GM12878 (cell line): ENCODE data around the gene LEKR1. TPM values are rescaled to one million over a fixed set of nuclear protein-coding genes. Genes with fewer than 3 reads are reported as not detected.

Experiments used
- ATAC-seq: fragments of 200-7000 bp; cut with Tn5 transposase; 3 replicates; pipeline ENCODE4 v1.9.1; 2020; ENCODE audit warnings: mild to moderate bottlenecking, moderate library complexity
- BruUV-seq: library from RNA; stranded (reverse); fragments of 400-500 nt; replicated peaks from 2 replicates; lab custom pipeline; 2021; lab: Mats Ljungman, UMichigan
- CTCF ChIA-PET: fragments of 300-600 bp; sonication (Branson Sonifier 250); formaldehyde crosslinking; extraction: SDS; loops from one replicate; lab custom pipeline; 2021; ENCODE audit warnings: inconsistent platforms; lab: Yijun Ruan, JAX
- POLR2A ChIA-PET: fragments of 350-600 bp; formaldehyde crosslinking; extraction: SDS; loops from one replicate; lab custom pipeline; 2021; ENCODE audit warnings: inconsistent platforms; lab: Charles Lee
- RAD21 ChIA-PET: fragments of 300-600 bp; sonication (Branson Sonifier 250); formaldehyde crosslinking; loops from one replicate; lab custom pipeline; 2023; ENCODE audit warnings: antibody characterized with exemption; ENCODE audit not compliant: unreplicated experiment; lab: Charles Lee
- SMC1A ChIA-PET: fragments of 300-600 bp; sonication (Branson Sonifier 250); formaldehyde crosslinking; loops from one replicate; lab custom pipeline; 2023; ENCODE audit not compliant: unreplicated experiment, uncharacterized antibody; lab: Charles Lee
- DNase-seq: peaks from one replicate; pipeline ENCODE4 v3.0.0-alpha.2; 2011; ENCODE audit warnings: low read depth, low spot score
- FAIRE-seq: peaks from 3 replicates; lab custom pipeline; 2011; peaks lifted over from hg19 to GRCh38; lab: Jason Lieb, UNC
- H2AFZ ChIP-seq: 2 replicates; pipeline ENCODE4 v1.6.0; 2011; ENCODE audit warnings: low read depth, low read length, control low read depth; ENCODE audit not compliant: control insufficient read depth
- H3K27ac ChIP-seq: 2 replicates; pipeline ENCODE4 v1.5.1; 2011; ENCODE audit warnings: control low read depth; ENCODE audit not compliant: control insufficient read depth, insufficient read depth
- H3K27me3 ChIP-seq, 2 experiments: replicated peaks in 1 of 2; 2 replicates each; pipeline versions ENCODE4 v1.6.0 to v1.6.1; 2011; ENCODE audit warnings: low read length in 1 of 2; ENCODE audit not compliant: control insufficient read depth in 2 of 2, insufficient read depth in 2 of 2
- H3K36me3 ChIP-seq, 2 experiments: 2 replicates each; pipeline ENCODE4 v1.5.1; 2011; ENCODE audit warnings: low read length in 1 of 2; ENCODE audit not compliant: control insufficient read depth in 2 of 2, insufficient read depth in 2 of 2
- H3K4me1 ChIP-seq: 2 replicates; pipeline ENCODE4 v1.6.1; 2011; ENCODE audit warnings: mild to moderate bottlenecking, low read length, moderate library complexity, mixed read lengths; ENCODE audit not compliant: control insufficient read depth, insufficient read depth
- H3K4me2 ChIP-seq: 2 replicates; pipeline ENCODE4 v1.6.0; 2011; ENCODE audit warnings: control low read depth; ENCODE audit not compliant: control insufficient read depth, insufficient read depth
- H3K4me3 ChIP-seq: fragments of 200-600 bp; sonication (generic); 2 replicates; pipeline ENCODE4 v1.5.1; 2016
- H3K79me2 ChIP-seq: 2 replicates; pipeline ENCODE4 v1.6.0; 2011; ENCODE audit warnings: low read length; ENCODE audit not compliant: control insufficient read depth, insufficient read depth
- H3K9ac ChIP-seq: 2 replicates; pipeline ENCODE4 v1.8.0; 2011; ENCODE audit warnings: low read length, control low read depth, mixed read lengths; ENCODE audit not compliant: control insufficient read depth, insufficient read depth
- H3K9me3 ChIP-seq: replicated peaks from 3 replicates; pipeline ENCODE4 v1.5.1; 2011; ENCODE audit warnings: mild to moderate bottlenecking, low read length; ENCODE audit not compliant: control insufficient read depth, insufficient read depth
- H4K20me1 ChIP-seq: 2 replicates; pipeline ENCODE4 v1.6.0; 2011; ENCODE audit not compliant: control insufficient read depth, insufficient read depth
- ASH2L ChIP-seq: fragments of 300-600, 200-600 bp; sonication (generic); IDR thresholded peaks from 2 replicates; pipeline ENCODE4 v1.6.1; 2017; ENCODE audit warnings: low read depth, mild to moderate bottlenecking, borderline replicate concordance
- ATF7 ChIP-seq: fragments of 450-650 bp; IDR thresholded peaks from 2 replicates; pipeline ENCODE4 v1.6.1; 2016; ENCODE audit warnings: low read depth, mild to moderate bottlenecking
- BCL11A ChIP-seq: IDR thresholded peaks from 2 replicates; pipeline ENCODE4 v1.6.1; 2011; ENCODE audit warnings: low read depth, low read length
- BCL3 ChIP-seq: IDR thresholded peaks from 2 replicates; pipeline ENCODE4 v1.6.1; 2011; ENCODE audit warnings: borderline replicate concordance, low read depth, mild to moderate bottlenecking, moderate library complexity, low read length; ENCODE audit not compliant: insufficient read depth, poor library complexity, severe bottlenecking
- BHLHE40 ChIP-seq, 2 experiments: fragments of 450-650 bp in 1 of 2; IDR thresholded peaks; 2 replicates each; pipeline ENCODE4 v1.6.1; 2011 to 2017; ENCODE audit warnings: low read depth in 2 of 2, borderline replicate concordance in 1 of 2, improper control_type of control experiment in 1 of 2, low read length in 1 of 2, mild to moderate bottlenecking in 1 of 2
- NBN ChIP-seq: fragments of 450-650 bp; IDR thresholded peaks from 2 replicates; pipeline ENCODE4 v1.6.1; 2016
- NFYA ChIP-seq: IDR thresholded peaks from 2 replicates; pipeline ENCODE4 v1.6.1; 2011; ENCODE audit warnings: low read depth, mild to moderate bottlenecking, low read length, improper control_type of control experiment, borderline replicate concordance
- ZBTB33 ChIP-seq: fragments of 450-650 bp; IDR thresholded peaks from 2 replicates; pipeline ENCODE4 v1.6.1; 2017; ENCODE audit warnings: mild to moderate bottlenecking
- WGBS: methylation state at CpG from one replicate; pipeline ENCODE4 v1.1.6; 2016; ENCODE audit warnings: low lambda C conversion rate; ENCODE audit not compliant: insufficient replicate concordance, insufficient coverage; ENCODE audit errors: missing lambda C conversion rate; 5-methylcytosine and 5-hydroxymethylcytosine counted together
- in situ Hi-C: fragments of 300-500 bp; cut with MboI; formaldehyde crosslinking; loops from 9 replicates; pipeline ENCODE4 v1.14.3; 2018; ENCODE audit warnings: mixed read lengths
- intact Hi-C: fragments of 100-400 bp; cut with micrococcal nuclease; formaldehyde crosslinking; loops from one replicate; pipeline ENCODE4 v1.14.2; 2022; ENCODE audit not compliant: unreplicated experiment
- polyA plus RNA-seq, 11 experiments: library from polyadenylated mRNA; depleted of rRNA in 4 of 11; unstranded in 6 of 11; stranded (reverse) in 5 of 11; fragments of >200 nt; fragmentation: Nextera tagmentation in 4 of 11; fragmentation: Illumina TruSeq in 1 of 11; extraction: Ambion mirVana in 4 of 11; extraction: Trizol in 1 of 11; gene quantifications; 1 replicate in 1 of 11; 2 replicates in 10 of 11; pipeline versions ENCODE4 v1.2.1 to v1.2.3, GENCODE V29; 2011 to 2016; ENCODE audit warnings: inconsistent platforms in 2 of 11, missing spikeins in 2 of 11, low read depth in 1 of 11
- total RNA-seq, 4 experiments: library from RNA; depleted of rRNA in 3 of 4; stranded (reverse); fragments of >200 nt in 3 of 4; fragmentation: Illumina TruSeq in 1 of 4; extraction: Trizol in 1 of 4; gene quantifications; 2 replicates each; pipeline versions ENCODE4 v1.2.1 to v1.2.3, GENCODE V29; 2013 to 2021

The LEKR1 gene
- total and polyA plus RNA-seq, 10 of the 15 experiments (the other 5 are each of a cell fraction or from before 2014, with no cell fraction given): 0.48 to 3.2 (median 1.3) TPM

GRCh38 chr3:157063926-157064325, 237.8 kb downstream of the LEKR1 start:
- peak overlapping the region; percentile 77 for H3K4me2 ChIP-seq
- H2AFZ ChIP-seq: peak overlapping the region; percentile 71
- in situ Hi-C loops (no loop called here), intact Hi-C loops (loop anchor here (2.0 kb wide), 1 partner anchor 105 kb away; no protein-coding TSS in a partner anchor)
- no peaks in the 10 kb centered on the region for H3K9me3 ChIP-seq
- H3K36me3 ChIP-seq: no peaks in the 10 kb centered on the region
- DNase-seq (no peak), ATAC-seq (peak; percentile 11), FAIRE-seq (no peak)
- H3K4me1 ChIP-seq: peaks cover 41% of the 10 kb centered on the region
- no peaks in the 10 kb centered on the region for H3K79me2 ChIP-seq
- no peak overlapping the region for H3K4me3 ChIP-seq
- ChIA-PET CTCF (interaction anchor here (0.6 to 2.3 kb wide), 5 partner anchors 9 to 826 kb away, joined by 3 to 8 read pairs (median 3); no protein-coding TSS in a partner anchor), RAD21 (interaction anchor here (1.9 kb wide), 1 partner anchor 24 kb away, joined by 9 read pairs; no protein-coding TSS in a partner anchor), SMC1A (interaction anchor here (0.7 to 2.2 kb wide), 6 partner anchors 9 to 244 kb away, joined by 3 to 8 read pairs (median 4); no protein-coding TSS in a partner anchor), POLR2A (interaction anchor here (0.6 kb wide), 1 partner anchor 29 kb away, joined by 3 read pairs; no protein-coding TSS in a partner anchor)
- 76% methylated on average over 2 of the region's 2 CpGs for WGBS
- H3K27ac ChIP-seq: peak overlapping the region; percentile 48; the same call in 1 of the 2 replicates
- no peaks in the 10 kb centered on the region for H3K27me3 ChIP-seq
- TF ChIP-seq BHLHE40 (IDR thresholded peaks at IDR 0.05; ENCODE audit: borderline replicate concordance in 1 of 2, low read depth in 2 of 2, low read length in 1 of 2): no peak
- BruUV-seq: no TSS peak
- no peaks in the 10 kb centered on the region for H4K20me1 ChIP-seq
- H3K9ac ChIP-seq: no peak overlapping the region

- 0% methylated on average over 7 of the region's 7 CpGs for WGBS
- Histone ChIP-seq H3K79me2 (no peaks in the 10 kb centered on the region), H3K4me1 (peaks cover 38% of the 10 kb centered on the region), H4K20me1 (no peaks in the 10 kb centered on the region), H3K9me3 (no peaks in the 10 kb centered on the region), H3K4me2 (peak overlapping the region; percentile 77), H3K4me3 (no peak overlapping the region), H3K36me3 (no peaks in the 10 kb centered on the region), H3K27me3 (no peaks in the 10 kb centered on the region), H3K9ac (no peak overlapping the region), H3K27ac (peak overlapping the region; percentile 48; the same call in 1 of the 2 replicates), H2AFZ (peak overlapping the region; percentile 71)
- RAD21 ChIA-PET: interaction anchor here (1.9 kb wide), 1 partner anchor 23 kb away, joined by 9 read pairs; no protein-coding TSS in a partner anchor
- no TSS peak for BruUV-seq
- peak; percentile 27 for FAIRE-seq
- in situ Hi-C loops: no loop called here
- DNase-seq: peak; percentile 48
- POLR2A ChIA-PET: interaction anchor here (0.6 kb wide), 1 partner anchor 28 kb away, joined by 3 read pairs; no protein-coding TSS in a partner anchor
- CTCF ChIA-PET: interaction anchor here (1.0 to 1.3 kb wide), 3 partner anchors 9 to 19 kb away, joined by 3 to 4 read pairs (median 3); no protein-coding TSS in a partner anchor
- SMC1A ChIA-PET: interaction anchor here (0.7 to 3.6 kb wide), 5 partner anchors 12 to 384 kb away, joined by 3 to 10 read pairs (median 3); no protein-coding TSS in a partner anchor
- ATAC-seq: peak; percentile 81
- intact Hi-C loops: loop anchor here (2.0 kb wide), 1 partner anchor 106 kb away; no protein-coding TSS in a partner anchor
- TF ChIP-seq NBN: 0 out of 2 replicates have a peak, but pooled peaks have one; percentile 34
- TF ChIP-seq ATF7: peak; percentile 59; the same call in 1 of the 2 replicates
- no peak for TF ChIP-seq NFYA
- TF ChIP-seq BCL3: no peak
- TF ChIP-seq ZBTB33: no peak
- 0 out of 2 replicates have a peak, but pooled peaks have one; percentile 28 for TF ChIP-seq BCL11A
- no peak for TF ChIP-seq ASH2L
These were observed 238.2 kb downstream of the LEKR1 start for GRCh38 chr3:157064402-157064801.
